Measurements from ENCODE around the gene CCT5. TPM values are rescaled to one million over a fixed set of nuclear protein-coding genes. Genes with fewer than 3 reads are reported as not detected.
"Not testable (repeated sequence)": the region's sequence is repeated elsewhere in the genome, so short reads cannot be mapped to it uniquely, and the experiment has no call there.

CCT5 gene
- total RNA-seq, 1 experiment from 2014 or later, result 675 TPM

DNA sequence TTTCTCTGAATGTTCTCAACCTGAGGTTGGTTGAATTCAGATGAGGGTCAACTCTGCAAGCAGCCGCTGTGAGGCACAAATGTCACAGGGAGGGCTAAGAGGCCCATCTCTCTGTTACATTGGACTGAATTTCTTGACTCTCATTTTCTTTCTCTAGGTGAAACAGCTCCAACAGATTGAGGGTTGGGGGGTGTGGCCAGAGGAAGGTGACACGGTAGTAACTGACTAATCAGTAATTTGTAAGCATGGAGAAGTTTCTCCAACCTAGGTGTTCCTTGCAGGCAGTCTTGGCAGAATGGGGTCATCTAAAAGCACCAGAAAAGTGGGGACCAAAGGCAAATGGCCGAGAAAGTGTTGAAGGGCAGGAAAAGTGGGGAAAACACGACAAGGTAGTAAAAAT, 16.8 kb downstream of the CCT5 start:
- DNase-seq (ENCODE audit: low spot score), result no peak
- intact Hi-C loops (cut with micrococcal nuclease; ENCODE audit: unreplicated experiment), result no loop called here
- TF ChIP-seq, protein P1, sequence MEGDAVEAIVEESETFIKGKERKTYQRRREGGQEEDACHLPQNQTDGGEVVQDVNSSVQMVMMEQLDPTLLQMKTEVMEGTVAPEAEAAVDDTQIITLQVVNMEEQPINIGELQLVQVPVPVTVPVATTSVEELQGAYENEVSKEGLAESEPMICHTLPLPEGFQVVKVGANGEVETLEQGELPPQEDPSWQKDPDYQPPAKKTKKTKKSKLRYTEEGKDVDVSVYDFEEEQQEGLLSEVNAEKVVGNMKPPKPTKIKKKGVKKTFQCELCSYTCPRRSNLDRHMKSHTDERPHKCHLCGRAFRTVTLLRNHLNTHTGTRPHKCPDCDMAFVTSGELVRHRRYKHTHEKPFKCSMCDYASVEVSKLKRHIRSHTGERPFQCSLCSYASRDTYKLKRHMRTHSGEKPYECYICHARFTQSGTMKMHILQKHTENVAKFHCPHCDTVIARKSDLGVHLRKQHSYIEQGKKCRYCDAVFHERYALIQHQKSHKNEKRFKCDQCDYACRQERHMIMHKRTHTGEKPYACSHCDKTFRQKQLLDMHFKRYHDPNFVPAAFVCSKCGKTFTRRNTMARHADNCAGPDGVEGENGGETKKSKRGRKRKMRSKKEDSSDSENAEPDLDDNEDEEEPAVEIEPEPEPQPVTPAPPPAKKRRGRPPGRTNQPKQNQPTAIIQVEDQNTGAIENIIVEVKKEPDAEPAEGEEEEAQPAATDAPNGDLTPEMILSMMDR (conservative IDR thresholded peaks at IDR 0.05; ENCODE audit: low read depth, low read length), result no peak
- no peak for TF ChIP-seq EZH2 (IDR thresholded peaks at IDR 0.05; ENCODE audit: borderline replicate concordance, low read depth, low read length, poor library complexity, severe bottlenecking)
- ChIA-PET CTCF (no interaction called here), POLR2A (ENCODE audit: low non-redundant PET) (no interaction called here)
- Histone ChIP-seq H3K36me3 (ENCODE audit: insufficient read depth, low read length, poor library complexity, severe bottlenecking) (peaks cover 43% of the 10 kb centered on the region), H3K27ac (ENCODE audit: low read depth, low read length, poor library complexity, severe bottlenecking) (no peak overlapping the region), H3K9me3 (ENCODE audit: low read depth, low read length, poor library complexity, severe bottlenecking) (no peaks in the 10 kb centered on the region), H3K4me1 (ENCODE audit: insufficient read depth, low read length, poor library complexity, severe bottlenecking) (no peaks in the 10 kb centered on the region), H3K27me3 (replicated peaks; ENCODE audit: insufficient read depth, low read depth, low read length, poor library complexity) (no peaks in the 10 kb centered on the region), H3K4me3 (ENCODE audit: low read depth, low read length, poor library complexity, severe bottlenecking) (no peak overlapping the region)
- no TSS peak for BruUV-seq (replicated peaks)

- DNase-seq (ENCODE audit: low spot score), result no peak
- H3K4me3 ChIP-seq (ENCODE audit: low read depth, low read length, poor library complexity, severe bottlenecking), result no peak overlapping the region
- BruUV-seq (replicated peaks), result no TSS peak
- TF ChIP-seq, protein P1 (conservative IDR thresholded peaks at IDR 0.05; ENCODE audit: low read depth, low read length), result no peak
- TF ChIP-seq EZH2 (IDR thresholded peaks at IDR 0.05; ENCODE audit: borderline replicate concordance, low read depth, low read length, poor library complexity, severe bottlenecking), result no peak
- ChIA-PET CTCF (no interaction called here), POLR2A (ENCODE audit: low non-redundant PET) (no interaction called here)
- H3K9me3 ChIP-seq (ENCODE audit: low read depth, low read length, poor library complexity, severe bottlenecking), result no peaks in the 10 kb centered on the region
- no peaks in the 10 kb centered on the region for H3K4me1 ChIP-seq (ENCODE audit: insufficient read depth, low read length, poor library complexity, severe bottlenecking)
- intact Hi-C loops (cut with micrococcal nuclease; ENCODE audit: unreplicated experiment), result no loop called here
- no peaks in the 10 kb centered on the region for H3K27me3 ChIP-seq (replicated peaks; ENCODE audit: insufficient read depth, low read depth, low read length, poor library complexity)
- peaks cover 30% of the 10 kb centered on the region for H3K36me3 ChIP-seq (ENCODE audit: insufficient read depth, low read length, poor library complexity, severe bottlenecking)
- no peak overlapping the region for H3K27ac ChIP-seq (ENCODE audit: low read depth, low read length, poor library complexity, severe bottlenecking)
Measured at GRCh38 chr5:10268100-10268499, 18.0 kb downstream of the CCT5 start.

DNA sequence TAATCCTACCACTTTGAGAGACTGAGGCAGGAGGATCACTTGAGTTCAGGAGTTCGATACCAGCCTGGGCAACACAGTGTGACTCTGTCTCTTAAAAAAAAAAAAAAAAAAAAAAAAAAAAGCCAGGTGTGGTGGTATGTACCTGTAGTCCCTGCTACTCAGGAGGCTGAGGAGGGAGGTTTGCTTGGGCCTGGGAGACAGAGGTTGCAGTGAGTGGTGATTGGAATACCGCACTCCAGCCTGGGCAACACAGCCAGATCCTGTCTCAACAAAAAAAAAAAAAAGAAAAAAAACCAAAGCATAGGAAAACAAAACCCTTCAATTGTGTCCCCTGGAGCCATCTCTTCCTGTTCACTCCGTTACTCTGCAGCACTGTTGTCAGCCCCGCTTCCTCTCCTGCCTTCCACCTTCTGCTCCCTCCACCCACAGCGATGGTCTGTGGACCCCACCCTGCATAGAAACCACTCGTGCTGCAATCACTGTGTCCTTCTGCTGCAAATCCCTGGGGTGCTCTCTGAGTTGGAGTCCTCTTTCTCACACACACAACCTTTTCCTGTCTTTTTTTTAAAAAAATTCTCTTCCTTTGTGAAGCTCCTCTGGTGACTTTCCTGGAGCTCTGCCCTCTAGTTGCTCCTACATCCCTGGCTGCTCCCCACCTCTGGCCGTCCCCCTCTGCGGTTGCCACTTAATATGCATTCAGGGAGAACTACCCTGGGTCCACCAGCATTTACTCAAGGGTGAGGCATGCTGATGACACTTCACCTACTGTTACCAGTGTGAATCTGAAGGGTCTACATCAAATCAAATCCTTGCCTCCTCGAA, 22.2 kb downstream of the CCT5 start:
- CTCF ChIA-PET, result no interaction called here
- POLR2A ChIA-PET (ENCODE audit: low non-redundant PET), result no interaction called here
- intact Hi-C loops (cut with micrococcal nuclease; ENCODE audit: unreplicated experiment), result no loop called here

DNA sequence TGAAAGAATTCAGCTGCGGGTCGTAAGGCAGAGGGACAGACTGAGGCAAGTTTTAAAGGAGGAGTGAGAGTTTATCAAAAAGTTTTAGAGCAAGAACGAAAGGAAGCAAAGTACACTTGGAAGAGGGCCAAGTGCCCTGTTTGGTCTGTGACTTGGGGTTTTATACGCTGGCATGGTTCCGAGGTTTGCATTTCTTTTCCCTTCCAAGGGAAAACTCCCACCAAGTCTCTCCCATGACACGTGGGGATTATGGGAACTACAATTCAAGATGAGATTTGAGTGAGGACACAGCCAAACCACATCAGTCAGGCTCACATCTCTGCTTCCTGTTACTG, 22.8 kb downstream of the CCT5 start:
- H3K4me3 ChIP-seq (ENCODE audit: low read depth, low read length, poor library complexity, severe bottlenecking); H3K36me3 ChIP-seq (ENCODE audit: insufficient read depth, low read length, poor library complexity, severe bottlenecking); H3K9me3 ChIP-seq (ENCODE audit: low read depth, low read length, poor library complexity, severe bottlenecking); intact Hi-C loops (cut with micrococcal nuclease; ENCODE audit: unreplicated experiment); POLR2A ChIA-PET (ENCODE audit: low non-redundant PET); BruUV-seq (replicated peaks); DNase-seq (ENCODE audit: low spot score); H3K27me3 ChIP-seq (replicated peaks; ENCODE audit: insufficient read depth, low read depth, low read length, poor library complexity); H3K4me1 ChIP-seq (ENCODE audit: insufficient read depth, low read length, poor library complexity, severe bottlenecking); CTCF ChIA-PET; H3K27ac ChIP-seq (ENCODE audit: low read depth, low read length, poor library complexity, severe bottlenecking): not testable (repeated sequence)

More for the DNA sequence above, 22.2 kb downstream of the CCT5 start:
- Histone ChIP-seq H3K27ac (ENCODE audit: low read depth, low read length, poor library complexity, severe bottlenecking) (no peak overlapping the region), H3K27me3 (replicated peaks; ENCODE audit: insufficient read depth, low read depth, low read length, poor library complexity) (no peaks in the 10 kb centered on the region), H3K9me3 (ENCODE audit: low read depth, low read length, poor library complexity, severe bottlenecking) (no peaks in the 10 kb centered on the region), H3K4me1 (ENCODE audit: insufficient read depth, low read length, poor library complexity, severe bottlenecking) (no peaks in the 10 kb centered on the region), H3K36me3 (ENCODE audit: insufficient read depth, low read length, poor library complexity, severe bottlenecking) (no peaks in the 10 kb centered on the region), H3K4me3 (ENCODE audit: low read depth, low read length, poor library complexity, severe bottlenecking) (no peak overlapping the region)
- DNase-seq (ENCODE audit: low spot score), result no peak
- no peak for TF ChIP-seq EZH2 (IDR thresholded peaks at IDR 0.05; ENCODE audit: borderline replicate concordance, low read depth, low read length, poor library complexity, severe bottlenecking)
- TF ChIP-seq, protein P1 (conservative IDR thresholded peaks at IDR 0.05; ENCODE audit: low read depth, low read length), result no peak
- no TSS peak for BruUV-seq (replicated peaks)
